ENCODE results near the gene FTSJ1.
"Not testable (repeated sequence)": the region's sequence is repeated elsewhere in the genome, so short reads cannot be mapped to it uniquely, and the experiment has no call there.

The FTSJ1 gene

GRCh38 chrX:48475774-48476577, at the start of gene FTSJ1:
FTSJ1 (plus strand) TSS chrX:48476199; CDS start chrX:48478048, 1,849 bp downstream.
- peak; percentile 92 to 96 for DNase-seq

- DNase-seq, result not testable (repeated sequence)
These were observed 48.8 kb upstream of the FTSJ1 start for GRCh38 chrX:48427027-48427716.

- DNase-seq, result not testable (repeated sequence)
These were observed 46.4 kb upstream of the FTSJ1 start for GRCh38 chrX:48429606-48430005.

GRCh38 chrX:48430166-48430565, 45.8 kb upstream of the FTSJ1 start:
- not testable (repeated sequence) for DNase-seq

GRCh38 chrX:48433713-48434112, 42.3 kb upstream of the FTSJ1 start:
- not testable (repeated sequence) for DNase-seq

GRCh38 chrX:48447201-48447600, 28.8 kb upstream of the FTSJ1 start:
- DNase-seq, result not testable (repeated sequence)

- DNase-seq, result no peak
These were observed 25.9 kb upstream of the FTSJ1 start for GRCh38 chrX:48450076-48450475.

- DNase-seq, result no peak
These were observed 24.3 kb upstream of the FTSJ1 start for GRCh38 chrX:48451708-48452107.

GRCh38 chrX:48456628-48457331, 19.2 kb upstream of the FTSJ1 start:
- DNase-seq, result peak in 1 of 2 experiments; percentile 33

- DNase-seq, result no peak
These were observed 17.3 kb upstream of the FTSJ1 start for GRCh38 chrX:48458711-48459110.

GRCh38 chrX:48459483-48459882, 16.5 kb upstream of the FTSJ1 start:
- no peak for DNase-seq

- DNase-seq, result no peak
These were observed 16.0 kb upstream of the FTSJ1 start for GRCh38 chrX:48460031-48460430.

- DNase-seq, result no peak
These were observed 15.4 kb upstream of the FTSJ1 start for GRCh38 chrX:48460606-48461005.

- DNase-seq, result no peak
These were observed 14.2 kb upstream of the FTSJ1 start for GRCh38 chrX:48461830-48462229.

GRCh38 chrX:48465336-48465933, 10.6 kb upstream of the FTSJ1 start:
- DNase-seq, result no peak

GRCh38 chrX:48466696-48467095, 9.3 kb upstream of the FTSJ1 start:
- peak in 1 of 2 experiments; percentile 23 for DNase-seq

- peak; percentile 16 to 58 for DNase-seq
These were observed 8.7 kb upstream of the FTSJ1 start for GRCh38 chrX:48467281-48467761.

- DNase-seq, result peak; percentile 76 to 83
These were observed 7.7 kb upstream of the FTSJ1 start for GRCh38 chrX:48468247-48468671.

GRCh38 chrX:48468693-48469691, 7.0 kb upstream of the FTSJ1 start:
- peak; percentile 45 to 77 for DNase-seq

- DNase-seq, result peak in 1 of 2 experiments; percentile 24
These were observed 5.7 kb upstream of the FTSJ1 start, which contains the start of gene SLC38A5 for GRCh38 chrX:48470110-48470832. SLC38A5 (minus strand) TSS chrX:48470260; CDS start chrX:48467924, 2,336 bp downstream.

GRCh38 chrX:48470833-48471118, 5.2 kb upstream of the FTSJ1 start:
- no peak for DNase-seq
